Measurements from ENCODE around the gene TFR2.

- TF ChIP-seq CTCF (conservative IDR thresholded peaks at IDR 0.05) (no peak), ZFX (IDR thresholded peaks at IDR 0.05) (no peak)
These were observed 1.2 kb upstream of the TFR2 start for GRCh38 chr7:100642534-100642907.

All from C4-2B (cell line).